GM23338 (cell line): ENCODE results near the gene GPR39. TPM values are rescaled to one million over a fixed set of nuclear protein-coding genes. Genes with fewer than 3 reads are reported as not detected.

Source experiments
- ATAC-seq: fragments of 200-7000 bp; cut with Tn5 transposase; 3 replicates; pipeline ENCODE4 v1.9.1; 2020
- DNase-seq: peaks from one replicate; pipeline ENCODE4 v3.0.0-alpha.2; 2015; ENCODE audit warnings: low spot score
- H2AFZ ChIP-seq: fragments of 200-600 bp; sonication (generic); 2 replicates; pipeline ENCODE4 v1.8.0; 2016; ENCODE audit warnings: antibody characterized with exemption, mild to moderate bottlenecking, moderate library complexity
- H3F3A ChIP-seq: fragments of 200-600 bp; sonication (generic); replicated peaks from 2 replicates; pipeline ENCODE4 v1.8.0; 2017; ENCODE audit warnings: antibody characterized with exemption, mixed run types, low read depth
- H3K27ac ChIP-seq: fragments of 200-600 bp; sonication (generic); 2 replicates; pipeline ENCODE4 v1.6.1; 2016; ENCODE audit warnings: low read depth
- H3K27me3 ChIP-seq: fragments of 200-600 bp; sonication (generic); 2 replicates; pipeline ENCODE4 v1.8.0; 2016; ENCODE audit warnings: mild to moderate bottlenecking, mixed run types, moderate library complexity; ENCODE audit not compliant: insufficient read depth
- H3K36me3 ChIP-seq: fragments of 200-600 bp; sonication (generic); 2 replicates; pipeline ENCODE4 v1.8.0; 2016; ENCODE audit warnings: mild to moderate bottlenecking; ENCODE audit not compliant: insufficient read depth
- H3K4me1 ChIP-seq: fragments of 200-600 bp; sonication (generic); 2 replicates; pipeline ENCODE4 v1.8.0; 2016; ENCODE audit warnings: mild to moderate bottlenecking, moderate library complexity; ENCODE audit not compliant: insufficient read depth
- H3K4me2 ChIP-seq: fragments of 200-600 bp; sonication (generic); 2 replicates; pipeline ENCODE4 v1.7.1; 2017; ENCODE audit warnings: mixed run types
- H3K4me3 ChIP-seq: fragments of 200-600 bp; sonication (generic); 2 replicates; pipeline ENCODE4 v1.6.1; 2016; ENCODE audit warnings: mixed run types
- H3K79me2 ChIP-seq: fragments of 200-600 bp; sonication (generic); replicated peaks from 2 replicates; pipeline ENCODE4 v1.8.0; 2017; ENCODE audit warnings: mild to moderate bottlenecking; ENCODE audit not compliant: insufficient read depth
- H3K9me2 ChIP-seq: fragments of 200-600 bp; sonication (generic); 2 replicates; pipeline ENCODE4 v1.8.0; 2017; ENCODE audit not compliant: insufficient read depth
- H4K20me1 ChIP-seq: fragments of 200-600 bp; sonication (generic); replicated peaks from 2 replicates; pipeline ENCODE4 v1.8.0; 2017; ENCODE audit warnings: mild to moderate bottlenecking; ENCODE audit not compliant: insufficient read depth
- H3K27ac Mint-ChIP-seq: 2 replicates; pipeline ENCODE4 v1.8.0; 2020; ENCODE audit warnings: inconsistent platforms, mild to moderate bottlenecking, moderate library complexity, mixed read lengths
- H3K27me3 Mint-ChIP-seq: 3 replicates; pipeline ENCODE4 v1.8.0; 2022; ENCODE audit warnings: low read depth, mild to moderate bottlenecking, moderate library complexity, mixed read lengths, inconsistent platforms; ENCODE audit not compliant: insufficient read depth, poor library complexity
- H3K36me3 Mint-ChIP-seq: 3 replicates; pipeline ENCODE4 v1.8.0; 2021; ENCODE audit warnings: low read depth, mild to moderate bottlenecking, inconsistent platforms, moderate library complexity, mixed read lengths
- H3K4me1 Mint-ChIP-seq: 3 replicates; pipeline ENCODE4 v1.8.0; 2020; ENCODE audit warnings: mild to moderate bottlenecking, inconsistent platforms, mixed read lengths
- H3K4me3 Mint-ChIP-seq: 3 replicates; pipeline ENCODE4 v1.8.0; 2021; ENCODE audit warnings: moderate library complexity, mild to moderate bottlenecking, inconsistent platforms, mixed read lengths
- H3K9me3 Mint-ChIP-seq: 3 replicates; pipeline ENCODE4 v1.8.0; 2020; ENCODE audit warnings: moderate library complexity, mild to moderate bottlenecking, inconsistent platforms, mixed read lengths
- CREB1 ChIP-seq: fragments of 250-450 bp; sonication (Bioruptor Pico); IDR thresholded peaks from 2 replicates; pipeline ENCODE4 v1.5.0; 2020; ENCODE audit warnings: low read depth, mild to moderate bottlenecking, moderate library complexity
- EZH2 ChIP-seq: fragments of 200-600 bp; sonication (generic); IDR thresholded peaks from one replicate; pipeline ENCODE4 v1.8.0; 2017; ENCODE audit warnings: antibody characterized with exemption, mild to moderate bottlenecking, low read depth; ENCODE audit not compliant: unreplicated experiment
- JUNB ChIP-seq: IDR thresholded peaks from one replicate; pipeline ENCODE4 v1.6.1; 2016; ENCODE audit warnings: antibody characterized with exemption; ENCODE audit not compliant: unreplicated experiment
- NANOG ChIP-seq: IDR thresholded peaks from 2 replicates; pipeline ENCODE4 v1.6.1; 2016; ENCODE audit warnings: antibody characterized with exemption, borderline replicate concordance
- STAT1 ChIP-seq: IDR thresholded peaks from one replicate; pipeline ENCODE4 v1.6.1; 2016; ENCODE audit warnings: antibody characterized with exemption; ENCODE audit not compliant: unreplicated experiment
- ZNF114 ChIP-seq: fragments of 250-450 bp; sonication (Bioruptor Pico); IDR thresholded peaks from 2 replicates; pipeline ENCODE4 v1.5.0; 2020; ENCODE audit warnings: mild to moderate bottlenecking, moderate library complexity
- ZNF331 ChIP-seq: fragments of 250-450 bp; sonication (Bioruptor Pico); IDR thresholded peaks from 2 replicates; pipeline ENCODE4 v1.5.0; 2020; ENCODE audit warnings: low read depth, mild to moderate bottlenecking, moderate library complexity
- polyA plus RNA-seq: library from polyadenylated mRNA; unstranded; fragments of >200 nt; fragmentation: Nextera tagmentation; extraction: Ambion mirVana; gene quantifications from 2 replicates; pipeline ENCODE4 v1.2.1, GENCODE V29; 2016
- total RNA-seq: library from RNA; depleted of rRNA; stranded (reverse); fragments of >200 nt; shearing (Covaris generic); gene quantifications from 2 replicates; pipeline ENCODE4 v1.2.3, GENCODE V29; 2014
- TF ChIP-seq, protein P1 (sequence below), 2 experiments: fragments of 200-600 bp in 1 of 2; sonication (generic) in 1 of 2; conservative IDR thresholded peaks; 2 replicates each; pipeline versions ENCODE4 v1.5.1 to v1.6.1; 2016 to 2017; ENCODE audit warnings: antibody characterized with exemption in 2 of 2, low read depth in 2 of 2, mild to moderate bottlenecking in 2 of 2, moderate library complexity in 1 of 2
- TF ChIP-seq, protein P2 (sequence below): IDR thresholded peaks from 2 replicates; pipeline ENCODE4 v1.6.1; 2016; ENCODE audit warnings: antibody characterized with exemption
- TF ChIP-seq, protein P3 (sequence below): IDR thresholded peaks from one replicate; pipeline ENCODE4 v1.6.1; 2018; ENCODE audit warnings: antibody characterized with exemption; ENCODE audit not compliant: unreplicated experiment

Gene GPR39
- total and polyA plus RNA-seq, 2 experiments from 2014 or later = 0.55 to 1.9 TPM

DNA sequence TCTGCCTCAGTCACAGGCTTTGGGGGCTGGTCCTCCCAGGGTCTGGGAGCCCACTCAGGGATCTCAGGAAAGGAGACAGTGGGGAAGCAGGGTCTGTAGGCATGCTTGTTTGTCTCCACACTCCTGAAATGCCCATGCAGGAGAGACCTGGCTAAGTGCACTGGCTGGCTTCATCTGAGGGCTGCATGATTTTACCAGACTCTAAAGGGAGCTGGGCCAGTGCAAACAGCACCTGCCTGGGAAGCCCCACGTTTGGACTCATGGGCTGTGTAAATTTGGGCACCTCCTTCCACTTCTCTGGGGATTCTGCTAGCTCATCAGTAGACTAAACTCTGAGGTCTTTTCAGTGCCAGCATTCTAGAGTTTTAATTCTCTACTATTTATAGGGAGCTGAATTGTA is 219.7 kb downstream of the GPR39 start:
- Histone ChIP-seq H3K4me3 (no peak overlapping the region), H3K27ac (no peak overlapping the region), H3K36me3 (no peaks in the 10 kb centered on the region), H3K4me2 (no peak overlapping the region), H3K79me2 (no peaks in the 10 kb centered on the region), H3K27me3 (no peaks in the 10 kb centered on the region), H4K20me1 (no peaks in the 10 kb centered on the region), H3K9me2 (peaks cover 24% of the 10 kb centered on the region), H3F3A (no peaks in the 10 kb centered on the region), H2AFZ (no peak overlapping the region), H3K4me1 (peaks cover 14% of the 10 kb centered on the region; the same call in 1 of the 2 replicates)
- peaks cover 5% of the 10 kb centered on the region for H3K27me3 Mint-ChIP-seq
- no peak for DNase-seq
- no peaks in the 10 kb centered on the region for H3K36me3 Mint-ChIP-seq
- TF ChIP-seq NANOG = no peak
- TF ChIP-seq JUNB = no peak
- no peak for TF ChIP-seq CREB1 (CRISPR knock-in tag)
- no peak for TF ChIP-seq EZH2
- TF ChIP-seq, protein P1, sequence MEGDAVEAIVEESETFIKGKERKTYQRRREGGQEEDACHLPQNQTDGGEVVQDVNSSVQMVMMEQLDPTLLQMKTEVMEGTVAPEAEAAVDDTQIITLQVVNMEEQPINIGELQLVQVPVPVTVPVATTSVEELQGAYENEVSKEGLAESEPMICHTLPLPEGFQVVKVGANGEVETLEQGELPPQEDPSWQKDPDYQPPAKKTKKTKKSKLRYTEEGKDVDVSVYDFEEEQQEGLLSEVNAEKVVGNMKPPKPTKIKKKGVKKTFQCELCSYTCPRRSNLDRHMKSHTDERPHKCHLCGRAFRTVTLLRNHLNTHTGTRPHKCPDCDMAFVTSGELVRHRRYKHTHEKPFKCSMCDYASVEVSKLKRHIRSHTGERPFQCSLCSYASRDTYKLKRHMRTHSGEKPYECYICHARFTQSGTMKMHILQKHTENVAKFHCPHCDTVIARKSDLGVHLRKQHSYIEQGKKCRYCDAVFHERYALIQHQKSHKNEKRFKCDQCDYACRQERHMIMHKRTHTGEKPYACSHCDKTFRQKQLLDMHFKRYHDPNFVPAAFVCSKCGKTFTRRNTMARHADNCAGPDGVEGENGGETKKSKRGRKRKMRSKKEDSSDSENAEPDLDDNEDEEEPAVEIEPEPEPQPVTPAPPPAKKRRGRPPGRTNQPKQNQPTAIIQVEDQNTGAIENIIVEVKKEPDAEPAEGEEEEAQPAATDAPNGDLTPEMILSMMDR (conservative IDR thresholded peaks at IDR 0.05; ENCODE audit: low read depth in 2 of 2) = no peak
- no peak for TF ChIP-seq ZNF114 (CRISPR knock-in tag)
- TF ChIP-seq STAT1 = no peak
- TF ChIP-seq, protein P2, sequence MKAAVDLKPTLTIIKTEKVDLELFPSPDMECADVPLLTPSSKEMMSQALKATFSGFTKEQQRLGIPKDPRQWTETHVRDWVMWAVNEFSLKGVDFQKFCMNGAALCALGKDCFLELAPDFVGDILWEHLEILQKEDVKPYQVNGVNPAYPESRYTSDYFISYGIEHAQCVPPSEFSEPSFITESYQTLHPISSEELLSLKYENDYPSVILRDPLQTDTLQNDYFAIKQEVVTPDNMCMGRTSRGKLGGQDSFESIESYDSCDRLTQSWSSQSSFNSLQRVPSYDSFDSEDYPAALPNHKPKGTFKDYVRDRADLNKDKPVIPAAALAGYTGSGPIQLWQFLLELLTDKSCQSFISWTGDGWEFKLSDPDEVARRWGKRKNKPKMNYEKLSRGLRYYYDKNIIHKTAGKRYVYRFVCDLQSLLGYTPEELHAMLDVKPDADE = no peak
- TF ChIP-seq ZNF331 = no peak
- TF ChIP-seq, protein P3, sequence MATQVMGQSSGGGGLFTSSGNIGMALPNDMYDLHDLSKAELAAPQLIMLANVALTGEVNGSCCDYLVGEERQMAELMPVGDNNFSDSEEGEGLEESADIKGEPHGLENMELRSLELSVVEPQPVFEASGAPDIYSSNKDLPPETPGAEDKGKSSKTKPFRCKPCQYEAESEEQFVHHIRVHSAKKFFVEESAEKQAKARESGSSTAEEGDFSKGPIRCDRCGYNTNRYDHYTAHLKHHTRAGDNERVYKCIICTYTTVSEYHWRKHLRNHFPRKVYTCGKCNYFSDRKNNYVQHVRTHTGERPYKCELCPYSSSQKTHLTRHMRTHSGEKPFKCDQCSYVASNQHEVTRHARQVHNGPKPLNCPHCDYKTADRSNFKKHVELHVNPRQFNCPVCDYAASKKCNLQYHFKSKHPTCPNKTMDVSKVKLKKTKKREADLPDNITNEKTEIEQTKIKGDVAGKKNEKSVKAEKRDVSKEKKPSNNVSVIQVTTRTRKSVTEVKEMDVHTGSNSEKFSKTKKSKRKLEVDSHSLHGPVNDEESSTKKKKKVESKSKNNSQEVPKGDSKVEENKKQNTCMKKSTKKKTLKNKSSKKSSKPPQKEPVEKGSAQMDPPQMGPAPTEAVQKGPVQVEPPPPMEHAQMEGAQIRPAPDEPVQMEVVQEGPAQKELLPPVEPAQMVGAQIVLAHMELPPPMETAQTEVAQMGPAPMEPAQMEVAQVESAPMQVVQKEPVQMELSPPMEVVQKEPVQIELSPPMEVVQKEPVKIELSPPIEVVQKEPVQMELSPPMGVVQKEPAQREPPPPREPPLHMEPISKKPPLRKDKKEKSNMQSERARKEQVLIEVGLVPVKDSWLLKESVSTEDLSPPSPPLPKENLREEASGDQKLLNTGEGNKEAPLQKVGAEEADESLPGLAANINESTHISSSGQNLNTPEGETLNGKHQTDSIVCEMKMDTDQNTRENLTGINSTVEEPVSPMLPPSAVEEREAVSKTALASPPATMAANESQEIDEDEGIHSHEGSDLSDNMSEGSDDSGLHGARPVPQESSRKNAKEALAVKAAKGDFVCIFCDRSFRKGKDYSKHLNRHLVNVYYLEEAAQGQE = no peak
- no peak overlapping the region for H3K27ac Mint-ChIP-seq
- peaks cover 22% of the 10 kb centered on the region for H3K4me1 Mint-ChIP-seq
- peaks cover 3% of the 10 kb centered on the region; the same call in 1 of the 3 replicates for H3K9me3 Mint-ChIP-seq
- no peak overlapping the region for H3K4me3 Mint-ChIP-seq
- ATAC-seq = no peak
